Measurements from ENCODE around the gene NCOA5.

Gene NCOA5

GRCh38 chr20:46028772-46029371, 60.9 kb downstream of the NCOA5 start, which contains the start of gene SLC12A5:
Gene SLC12A5 (plus strand): TSS chr20:46029215. CDS start chr20:46029345, 130 bp downstream.
- no peak within 1 kb of the TSS for H3K4me3 ChIP-seq (ENCODE audit: insufficient read length, low read depth)
- H3K4me1 ChIP-seq (ENCODE audit: insufficient read depth, insufficient read length): peaks cover 4% of the 10 kb centered on the region
- H3K9ac ChIP-seq (ENCODE audit: insufficient read length, low read depth): no peak within 1 kb of the TSS
- no peak for DNase-seq (ENCODE audit: low read depth, low spot score)
- no peaks in the 10 kb centered on the region for H3K36me3 ChIP-seq (ENCODE audit: insufficient read depth, insufficient read length, low read length)
- no peaks in the 10 kb centered on the region for H3K9me3 ChIP-seq (ENCODE audit: insufficient read depth, low read length)
- peaks cover 100% of the 10 kb centered on the region for H3K27me3 ChIP-seq (ENCODE audit: insufficient read depth, insufficient read length)
- no peak for TF ChIP-seq ZNF274 (IDR thresholded peaks at IDR 0.05; ENCODE audit: low read depth, low read length)

- H3K4me3 ChIP-seq (ENCODE audit: insufficient read length, low read depth): no peak overlapping the region
- H3K36me3 ChIP-seq (ENCODE audit: insufficient read depth, insufficient read length, low read length): no peaks in the 10 kb centered on the region
- no peak for DNase-seq (ENCODE audit: low read depth, low spot score)
- H3K4me1 ChIP-seq (ENCODE audit: insufficient read depth, insufficient read length): peaks cover 4% of the 10 kb centered on the region
- TF ChIP-seq SUZ12 (IDR thresholded peaks at IDR 0.05; ENCODE audit: extremely low read depth, insufficient read depth, insufficient read length): no peak
- no peaks in the 10 kb centered on the region for H3K9me3 ChIP-seq (ENCODE audit: insufficient read depth, low read length)
- H3K9ac ChIP-seq (ENCODE audit: insufficient read length, low read depth): no peak overlapping the region
- H3K27me3 ChIP-seq (ENCODE audit: insufficient read depth, insufficient read length): peaks cover 100% of the 10 kb centered on the region
These were observed 61.7 kb downstream of the NCOA5 start for GRCh38 chr20:46028110-46028509.

- peaks cover 94% of the 10 kb centered on the region for H3K27me3 ChIP-seq (ENCODE audit: insufficient read depth, insufficient read length)
- H3K36me3 ChIP-seq (ENCODE audit: insufficient read depth, insufficient read length, low read length): no peaks in the 10 kb centered on the region
- H3K4me1 ChIP-seq (ENCODE audit: insufficient read depth, insufficient read length): peaks cover 4% of the 10 kb centered on the region
- no peak for DNase-seq (ENCODE audit: low read depth, low spot score)
- H3K9ac ChIP-seq (ENCODE audit: insufficient read length, low read depth): no peak overlapping the region
- H3K9me3 ChIP-seq (ENCODE audit: insufficient read depth, low read length): no peaks in the 10 kb centered on the region
- no peak overlapping the region for H3K4me3 ChIP-seq (ENCODE audit: insufficient read length, low read depth)
- TF ChIP-seq SUZ12 (IDR thresholded peaks at IDR 0.05; ENCODE audit: extremely low read depth, insufficient read depth, insufficient read length) (no peak), YY1 (IDR thresholded peaks at IDR 0.05; ENCODE audit: insufficient read depth, insufficient read length) (no peak), ZNF274 (IDR thresholded peaks at IDR 0.05; ENCODE audit: low read depth, low read length) (no peak)
These were observed 62.4 kb downstream of the NCOA5 start for GRCh38 chr20:46027245-46027853.

GRCh38 chr20:46025376-46025783, 64.4 kb downstream of the NCOA5 start:
- no peak overlapping the region for H3K4me3 ChIP-seq (ENCODE audit: insufficient read length, low read depth)
- TF ChIP-seq ZNF274 (IDR thresholded peaks at IDR 0.05; ENCODE audit: low read depth, low read length): no peak
- no peak for TF ChIP-seq YY1 (IDR thresholded peaks at IDR 0.05; ENCODE audit: insufficient read depth, insufficient read length)
- no peak for TF ChIP-seq SUZ12 (IDR thresholded peaks at IDR 0.05; ENCODE audit: extremely low read depth, insufficient read depth, insufficient read length)
- H3K36me3 ChIP-seq (ENCODE audit: insufficient read depth, insufficient read length, low read length): no peaks in the 10 kb centered on the region
- peaks cover 75% of the 10 kb centered on the region for H3K27me3 ChIP-seq (ENCODE audit: insufficient read depth, insufficient read length)
- H3K9ac ChIP-seq (ENCODE audit: insufficient read length, low read depth): no peak overlapping the region
- no peaks in the 10 kb centered on the region for H3K9me3 ChIP-seq (ENCODE audit: insufficient read depth, low read length)
- DNase-seq (ENCODE audit: low read depth, low spot score): no peak
- H3K4me1 ChIP-seq (ENCODE audit: insufficient read depth, insufficient read length): no peaks in the 10 kb centered on the region

GRCh38 chr20:46023999-46024398, 65.8 kb downstream of the NCOA5 start:
- no peaks in the 10 kb centered on the region for H3K9me3 ChIP-seq (ENCODE audit: insufficient read depth, low read length)
- no peak overlapping the region for H3K4me3 ChIP-seq (ENCODE audit: insufficient read length, low read depth)
- TF ChIP-seq YY1 (IDR thresholded peaks at IDR 0.05; ENCODE audit: insufficient read depth, insufficient read length) (no peak), SUZ12 (IDR thresholded peaks at IDR 0.05; ENCODE audit: extremely low read depth, insufficient read depth, insufficient read length) (no peak), ZNF274 (IDR thresholded peaks at IDR 0.05; ENCODE audit: low read depth, low read length) (no peak)
- no peaks in the 10 kb centered on the region for H3K36me3 ChIP-seq (ENCODE audit: insufficient read depth, insufficient read length, low read length)
- H3K27me3 ChIP-seq (ENCODE audit: insufficient read depth, insufficient read length): peaks cover 61% of the 10 kb centered on the region
- DNase-seq (ENCODE audit: low read depth, low spot score): no peak
- H3K9ac ChIP-seq (ENCODE audit: insufficient read length, low read depth): no peak overlapping the region
- H3K4me1 ChIP-seq (ENCODE audit: insufficient read depth, insufficient read length): no peaks in the 10 kb centered on the region

GRCh38 chr20:46023148-46023484, 66.6 kb downstream of the NCOA5 start:
- H3K27me3 ChIP-seq (ENCODE audit: insufficient read depth, insufficient read length): peaks cover 52% of the 10 kb centered on the region
- no peaks in the 10 kb centered on the region for H3K9me3 ChIP-seq (ENCODE audit: insufficient read depth, low read length)
- H3K4me3 ChIP-seq (ENCODE audit: insufficient read length, low read depth): no peak overlapping the region
- no peaks in the 10 kb centered on the region for H3K4me1 ChIP-seq (ENCODE audit: insufficient read depth, insufficient read length)
- no peak overlapping the region for H3K9ac ChIP-seq (ENCODE audit: insufficient read length, low read depth)
- no peak for DNase-seq (ENCODE audit: low read depth, low spot score)
- no peak for TF ChIP-seq ZNF274 (IDR thresholded peaks at IDR 0.05; ENCODE audit: low read depth, low read length)
- no peak for TF ChIP-seq SUZ12 (IDR thresholded peaks at IDR 0.05; ENCODE audit: extremely low read depth, insufficient read depth, insufficient read length)
- no peak for TF ChIP-seq YY1 (IDR thresholded peaks at IDR 0.05; ENCODE audit: insufficient read depth, insufficient read length)
- no peaks in the 10 kb centered on the region for H3K36me3 ChIP-seq (ENCODE audit: insufficient read depth, insufficient read length, low read length)

- Histone ChIP-seq H3K9ac (ENCODE audit: insufficient read length, low read depth) (peak overlapping the region; percentile 62), H3K36me3 (ENCODE audit: insufficient read depth, insufficient read length, low read length) (peaks cover under 1% of the 10 kb centered on the region), H3K4me1 (ENCODE audit: insufficient read depth, insufficient read length) (no peaks in the 10 kb centered on the region), H3K27me3 (ENCODE audit: insufficient read depth, insufficient read length) (peaks cover 47% of the 10 kb centered on the region), H3K9me3 (ENCODE audit: insufficient read depth, low read length) (no peaks in the 10 kb centered on the region), H3K4me3 (ENCODE audit: insufficient read length, low read depth) (peak overlapping the region; percentile 57)
- TF ChIP-seq SUZ12 (IDR thresholded peaks at IDR 0.05; ENCODE audit: extremely low read depth, insufficient read depth, insufficient read length): no peak
- no peak for TF ChIP-seq YY1 (IDR thresholded peaks at IDR 0.05; ENCODE audit: insufficient read depth, insufficient read length)
- no peak for TF ChIP-seq ZNF274 (IDR thresholded peaks at IDR 0.05; ENCODE audit: low read depth, low read length)
- DNase-seq (ENCODE audit: low read depth, low spot score): no peak
These were observed 67.2 kb downstream of the NCOA5 start for GRCh38 chr20:46022411-46023147.

All from NT2/D1 (cell line).